Lower leg skin (tissue), 4 donors: ENCODE results near the gene ZCCHC8. TPM values are rescaled to one million over a fixed set of nuclear protein-coding genes. Genes with fewer than 3 reads are reported as not detected.

Source experiments
- DNase-seq, 2 donors: peaks; one replicate each; pipeline ENCODE4 v3.0.0-alpha.2; 2019; ENCODE audit warnings: low spot score in 2 of 2
- H3K4me3 ChIP-seq: fragments of 200-600 bp; sonication (generic); 2 replicates; pipeline ENCODE4 v1.5.1; 2017; ENCODE audit warnings: mild to moderate bottlenecking, low read depth; ENCODE audit not compliant: poor library complexity, severe bottlenecking
- POLR2A ChIP-seq, 2 donors: fragments of 450-650 bp; IDR thresholded peaks; one replicate each; pipeline ENCODE4 v1.6.1; 2016 to 2017; ENCODE audit warnings: antibody characterized with exemption in 2 of 2, mild to moderate bottlenecking in 1 of 2, moderate library complexity in 1 of 2
- WGBS, 2 donors: methylation state at CpG; one replicate each; pipeline ENCODE4 v1.1.5; 2018; 5-methylcytosine and 5-hydroxymethylcytosine counted together
- intact Hi-C: fragments of 100-400 bp; cut with DNase I; formaldehyde crosslinking; loops from one replicate; pipeline ENCODE4 v1.15.0; 2023; ENCODE audit warnings: low total_unique reads
- total RNA-seq, 4 donors: library from RNA; depleted of rRNA; stranded (reverse); fragments of >200 nt; gene quantifications; one replicate each; pipeline ENCODE4 v1.1.0, GENCODE V29; 2016
- TF ChIP-seq, protein P1 (sequence below), 3 donors: fragments of 450-650 bp; IDR thresholded peaks; one replicate each; pipeline ENCODE4 v1.5.1; 2016; ENCODE audit warnings: antibody characterized with exemption in 3 of 3, mild to moderate bottlenecking in 3 of 3, moderate library complexity in 2 of 3

Gene ZCCHC8
- total RNA-seq, 4 donors from 2014 or later: 22.7 to 27.1 (median 25.3) TPM

DNA sequence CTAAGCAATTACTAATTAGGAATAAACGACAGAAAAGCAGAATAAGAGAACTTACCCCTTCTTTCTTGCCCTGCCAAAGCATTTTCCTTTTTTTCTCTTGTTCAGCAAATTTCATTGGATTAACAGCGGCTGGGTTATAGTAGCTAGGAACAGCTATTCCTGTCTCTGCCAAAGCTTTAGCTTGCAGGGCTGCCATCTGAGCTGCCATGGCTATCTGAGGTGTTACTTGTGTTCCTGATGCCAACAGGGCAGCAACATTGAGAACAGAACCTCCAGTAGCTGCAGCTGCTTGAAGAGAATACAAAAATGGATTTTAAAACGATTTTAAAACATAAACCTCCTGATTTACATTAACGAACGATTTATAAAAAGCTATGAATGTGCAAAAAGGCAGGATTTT is 7.4 kb upstream of the ZCCHC8 start:
- WGBS, 2 donors: 92 to 95% methylated on average over 5 of the region's 5 CpGs
- intact Hi-C loops: no loop called here

GRCh38 chr12:122506393-122506938 is 5.7 kb upstream of the ZCCHC8 start:
- no peak for DNase-seq
- intact Hi-C loops: no loop called here
- WGBS, 2 donors: 73 to 80% methylated on average over 5 of the region's 5 CpGs
- no peak overlapping the region for H3K4me3 ChIP-seq
- TF ChIP-seq POLR2A (IDR thresholded peaks at IDR 0.05): no peak
- TF ChIP-seq, protein P1, sequence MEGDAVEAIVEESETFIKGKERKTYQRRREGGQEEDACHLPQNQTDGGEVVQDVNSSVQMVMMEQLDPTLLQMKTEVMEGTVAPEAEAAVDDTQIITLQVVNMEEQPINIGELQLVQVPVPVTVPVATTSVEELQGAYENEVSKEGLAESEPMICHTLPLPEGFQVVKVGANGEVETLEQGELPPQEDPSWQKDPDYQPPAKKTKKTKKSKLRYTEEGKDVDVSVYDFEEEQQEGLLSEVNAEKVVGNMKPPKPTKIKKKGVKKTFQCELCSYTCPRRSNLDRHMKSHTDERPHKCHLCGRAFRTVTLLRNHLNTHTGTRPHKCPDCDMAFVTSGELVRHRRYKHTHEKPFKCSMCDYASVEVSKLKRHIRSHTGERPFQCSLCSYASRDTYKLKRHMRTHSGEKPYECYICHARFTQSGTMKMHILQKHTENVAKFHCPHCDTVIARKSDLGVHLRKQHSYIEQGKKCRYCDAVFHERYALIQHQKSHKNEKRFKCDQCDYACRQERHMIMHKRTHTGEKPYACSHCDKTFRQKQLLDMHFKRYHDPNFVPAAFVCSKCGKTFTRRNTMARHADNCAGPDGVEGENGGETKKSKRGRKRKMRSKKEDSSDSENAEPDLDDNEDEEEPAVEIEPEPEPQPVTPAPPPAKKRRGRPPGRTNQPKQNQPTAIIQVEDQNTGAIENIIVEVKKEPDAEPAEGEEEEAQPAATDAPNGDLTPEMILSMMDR (IDR thresholded peaks at IDR 0.05): no peak

More for the DNA sequence above, 7.4 kb upstream of the ZCCHC8 start:
- no peak for DNase-seq
- H3K4me3 ChIP-seq: no peak overlapping the region
- TF ChIP-seq, protein P1 (IDR thresholded peaks at IDR 0.05): no peak
- no peak for TF ChIP-seq POLR2A (IDR thresholded peaks at IDR 0.05)

- intact Hi-C loops: no loop called here
- DNase-seq: no peak
- WGBS, 2 donors: 77 to 91% methylated on average over 11 of the region's 11 CpGs
- H3K4me3 ChIP-seq: no peak overlapping the region
- TF ChIP-seq POLR2A (IDR thresholded peaks at IDR 0.05): no peak
- TF ChIP-seq, protein P1 (IDR thresholded peaks at IDR 0.05): no peak
Measured at GRCh38 chr12:122505419-122506051, 4.8 kb upstream of the ZCCHC8 start.

GRCh38 chr12:122503783-122504590 is 3.3 kb upstream of the ZCCHC8 start:
- no peak for TF ChIP-seq POLR2A (IDR thresholded peaks at IDR 0.05)
- TF ChIP-seq, protein P1 (IDR thresholded peaks at IDR 0.05): no peak
- WGBS, 2 donors: 70% methylated on average over 6 of the region's 6 CpGs
- intact Hi-C loops: no loop called here
- no peak for DNase-seq
- no peak overlapping the region for H3K4me3 ChIP-seq

GRCh38 chr12:122503147-122503751 is 2.5 kb upstream of the ZCCHC8 start:
- no peak for DNase-seq
- H3K4me3 ChIP-seq: no peak overlapping the region
- 83 to 86% methylated on average over 3 of the region's 3 CpGs for WGBS, 2 donors
- TF ChIP-seq POLR2A (IDR thresholded peaks at IDR 0.05): no peak
- TF ChIP-seq, protein P1 (IDR thresholded peaks at IDR 0.05): no peak
- intact Hi-C loops: no loop called here
